SJSA1 (cell line): Measurements from ENCODE around the gene CFAP73. TPM values are rescaled to one million over a fixed set of nuclear protein-coding genes. Genes with fewer than 3 reads are reported as not detected.
"Not testable (repeated sequence)": the region's sequence is repeated elsewhere in the genome, so short reads cannot be mapped to it uniquely, and the experiment has no call there.

Experiments used
- DNase-seq, 2 experiments: peaks; one replicate each; pipeline ENCODE4 v3.0.0-alpha.2; 2015 to 2020; ENCODE audit warnings: low spot score in 2 of 2, low read depth in 1 of 2
- H3K27ac ChIP-seq: fragments of 250-450 bp; sonication (Bioruptor Pico); 2 replicates; pipeline ENCODE4 v1.5.1; 2020; ENCODE audit warnings: mild to moderate bottlenecking, moderate library complexity
- H3K27me3 ChIP-seq: fragments of 250-450 bp; sonication (Bioruptor Pico); replicated peaks from 2 replicates; pipeline ENCODE4 v1.5.1; 2020; ENCODE audit warnings: mild to moderate bottlenecking, moderate library complexity
- H3K36me3 ChIP-seq: fragments of 250-450 bp; sonication (Bioruptor Pico); 2 replicates; pipeline ENCODE4 v1.5.1; 2020; ENCODE audit warnings: mild to moderate bottlenecking
- H3K4me1 ChIP-seq: fragments of 250-450 bp; sonication (Bioruptor Pico); replicated peaks from 2 replicates; pipeline ENCODE4 v1.6.1; 2021; ENCODE audit warnings: mild to moderate bottlenecking
- H3K4me3 ChIP-seq: fragments of 250-450 bp; sonication (Bioruptor Pico); 2 replicates; pipeline ENCODE4 v1.5.1; 2020; ENCODE audit warnings: mild to moderate bottlenecking
- H3K9me3 ChIP-seq: fragments of 250-450 bp; sonication (Bioruptor Pico); replicated peaks from 2 replicates; pipeline ENCODE4 v1.5.1; 2020; ENCODE audit warnings: mild to moderate bottlenecking
- total RNA-seq: library from RNA; depleted of rRNA; stranded (reverse); fragments of >200 nt; shearing (Covaris generic); gene quantifications from 2 replicates; pipeline ENCODE4 v1.2.3, GENCODE V29; 2014

CFAP73 gene
- total RNA-seq, 1 experiment from 2014 or later = not detected

DNA sequence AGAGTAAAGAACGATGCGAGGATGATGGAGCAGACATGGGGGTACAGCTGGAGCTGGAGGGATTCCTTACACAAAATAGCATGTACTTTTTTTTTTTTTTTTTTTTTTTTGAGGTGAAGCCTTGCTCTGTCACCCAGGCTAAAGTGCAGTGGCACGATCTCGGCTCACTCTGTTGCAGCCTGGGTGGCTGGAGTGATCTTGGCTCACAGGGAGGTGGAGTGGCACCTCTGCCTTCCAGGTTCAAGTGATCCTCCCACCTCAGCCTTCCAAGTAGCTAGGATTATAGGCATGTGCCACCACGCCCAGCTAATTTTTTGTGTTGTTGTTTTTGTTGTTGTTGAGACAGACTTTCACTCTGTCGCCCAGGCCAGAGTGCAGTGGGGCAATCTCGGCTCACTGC lies 8.8 kb upstream of the CFAP73 start:
- no peak overlapping the region for H3K27ac ChIP-seq
- H3K4me3 ChIP-seq = no peak overlapping the region
- DNase-seq = no peak
- no peaks in the 10 kb centered on the region for H3K36me3 ChIP-seq
- H3K27me3 ChIP-seq = no peaks in the 10 kb centered on the region; the same call in 1 of the 2 replicates
- no peaks in the 10 kb centered on the region for H3K9me3 ChIP-seq
- no peaks in the 10 kb centered on the region for H3K4me1 ChIP-seq

DNA sequence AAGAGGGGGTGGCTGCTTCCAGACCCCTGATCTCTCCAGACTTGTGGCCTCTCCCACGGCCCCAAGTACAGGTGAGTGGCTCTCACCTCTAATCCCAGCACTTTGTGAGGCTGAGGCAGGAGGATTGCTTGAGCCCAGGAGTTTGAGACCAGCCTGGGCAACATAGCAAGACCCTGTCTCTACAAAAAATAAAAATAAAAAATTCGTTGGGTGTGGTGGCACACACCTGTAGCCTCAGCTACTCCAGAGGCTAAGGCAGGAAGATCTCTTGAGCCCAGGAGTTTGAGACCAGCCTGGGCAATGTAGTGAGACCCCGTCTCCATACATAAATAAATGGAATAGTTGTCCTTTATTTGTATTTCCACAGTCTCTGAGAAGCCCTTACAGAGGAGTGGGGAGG lies 7.8 kb upstream of the CFAP73 start:
- H3K36me3 ChIP-seq, H3K4me3 ChIP-seq, H3K27ac ChIP-seq, H3K9me3 ChIP-seq, H3K27me3 ChIP-seq, DNase-seq, H3K4me1 ChIP-seq: not testable (repeated sequence)

DNA sequence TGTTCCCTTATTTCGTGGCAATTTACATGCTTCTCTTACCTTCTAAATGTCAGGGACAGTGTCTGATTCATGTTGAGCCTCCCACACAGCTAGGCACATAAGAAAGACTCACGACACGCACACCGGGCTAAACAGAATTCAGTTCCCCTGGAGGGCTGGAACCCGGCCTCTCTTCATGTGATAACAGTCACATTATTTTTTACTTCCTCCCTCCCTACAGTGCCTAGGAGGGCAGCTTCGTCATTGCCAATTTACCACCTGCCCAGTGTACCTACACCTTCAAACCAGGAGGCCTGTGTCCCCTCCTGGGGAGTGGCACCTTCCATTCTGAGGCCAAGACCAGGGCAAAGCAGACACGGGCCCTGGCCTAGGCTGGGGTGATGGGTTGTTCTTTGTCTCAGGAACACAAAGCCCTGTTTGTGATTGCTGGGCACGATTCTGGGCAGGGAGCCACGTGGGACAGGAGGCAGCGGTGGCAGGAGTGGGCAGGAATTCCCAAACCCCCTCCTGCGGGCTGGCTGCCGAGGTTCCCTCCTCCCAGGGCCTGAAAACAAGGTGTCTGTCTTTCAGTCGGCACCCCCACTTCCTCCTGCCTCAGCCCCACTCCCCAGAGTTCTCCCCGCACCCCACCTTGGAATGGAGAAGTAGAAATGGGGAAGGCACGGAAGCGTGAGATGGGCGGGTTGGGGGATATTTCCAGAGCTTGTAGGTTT lies 7.2 kb upstream of the CFAP73 start:
- DNase-seq = no peak
- Histone ChIP-seq H3K9me3 (no peaks in the 10 kb centered on the region), H3K4me3 (no peak overlapping the region), H3K36me3 (no peaks in the 10 kb centered on the region), H3K27me3 (peaks cover 4% of the 10 kb centered on the region; the same call in 1 of the 2 replicates), H3K4me1 (no peaks in the 10 kb centered on the region), H3K27ac (no peak overlapping the region)

DNA sequence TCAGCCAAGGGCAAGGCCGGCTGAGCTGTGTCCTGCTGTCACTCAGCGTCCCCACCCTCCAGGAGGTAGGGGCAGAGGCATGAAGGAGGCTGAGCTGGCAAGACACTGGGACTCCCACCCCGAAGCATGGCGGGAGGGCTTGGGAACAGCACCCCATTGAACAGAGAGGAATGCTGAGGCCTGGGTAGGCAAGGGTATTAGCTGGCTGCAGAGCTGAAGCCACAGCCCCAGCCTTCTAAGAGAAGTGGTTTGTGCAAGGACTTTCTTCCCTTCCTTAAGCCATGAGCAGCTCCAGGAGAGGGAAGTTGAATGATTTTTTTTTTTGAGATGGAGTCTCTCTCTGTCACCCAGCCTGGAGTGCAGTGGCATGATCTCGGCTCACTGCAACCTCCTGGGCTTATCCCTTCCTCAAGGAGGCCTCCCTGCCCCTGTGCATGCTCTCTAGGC lies 6.6 kb upstream of the CFAP73 start:
- Histone ChIP-seq H3K4me1 (no peaks in the 10 kb centered on the region), H3K9me3 (no peaks in the 10 kb centered on the region), H3K27me3 (peaks cover 5% of the 10 kb centered on the region; the same call in 1 of the 2 replicates), H3K27ac (no peak overlapping the region), H3K36me3 (no peaks in the 10 kb centered on the region), H3K4me3 (no peak overlapping the region)
- DNase-seq = no peak

DNA sequence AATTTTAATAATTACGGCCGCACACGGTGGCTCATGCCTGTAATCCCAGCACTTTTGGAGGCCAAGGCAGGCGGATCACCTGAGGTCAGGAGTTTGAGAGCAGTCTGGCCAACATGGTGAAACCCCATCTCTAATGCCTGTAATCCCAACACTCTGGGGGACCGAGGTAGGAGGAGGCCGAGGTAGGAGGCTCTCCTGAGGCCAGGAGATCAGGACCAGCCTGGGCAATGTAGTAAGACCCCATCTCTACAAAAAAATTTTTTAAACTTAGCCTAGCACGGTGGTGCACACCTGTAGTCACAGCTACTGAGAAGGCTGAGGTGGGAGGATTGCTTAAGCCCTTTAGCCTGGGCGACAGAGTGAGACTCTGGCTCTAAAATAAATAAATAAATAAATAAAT lies 5.6 kb upstream of the CFAP73 start:
- Histone ChIP-seq H3K4me1 (no peaks in the 10 kb centered on the region), H3K27me3 (peaks cover 5% of the 10 kb centered on the region; the same call in 1 of the 2 replicates)
- DNase-seq = no peak

DNA sequence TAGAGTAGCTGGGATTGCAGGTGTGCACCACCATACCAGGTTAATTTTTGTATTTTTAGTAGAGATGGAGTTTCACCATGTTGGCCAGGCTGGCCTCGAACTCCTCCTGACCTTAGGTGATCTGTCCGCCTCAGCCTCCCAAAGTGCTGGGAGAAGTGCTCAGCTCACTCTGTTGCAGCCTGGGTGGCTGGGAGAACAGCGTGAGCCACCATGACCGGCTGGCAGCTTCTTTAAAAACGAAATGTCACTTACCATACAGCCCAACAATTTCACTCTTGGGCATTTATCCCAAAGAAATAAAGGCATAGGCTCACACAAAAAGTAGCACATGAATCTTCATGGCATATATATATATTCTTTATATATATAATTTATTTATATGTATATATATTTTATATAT lies 4.7 kb upstream of the CFAP73 start:
- no peak for DNase-seq
- Histone ChIP-seq H3K9me3 (no peaks in the 10 kb centered on the region), H3K4me1 (peaks cover 6% of the 10 kb centered on the region; the same call in 1 of the 2 replicates), H3K27me3 (peaks cover 5% of the 10 kb centered on the region; the same call in 1 of the 2 replicates), H3K36me3 (no peaks in the 10 kb centered on the region), H3K4me3 (no peak overlapping the region), H3K27ac (no peak overlapping the region)

More for the DNA sequence above, 5.6 kb upstream of the CFAP73 start:
- Histone ChIP-seq H3K9me3 (no peaks in the 10 kb centered on the region), H3K4me3 (no peak overlapping the region), H3K36me3 (no peaks in the 10 kb centered on the region), H3K27ac (no peak overlapping the region)

DNA sequence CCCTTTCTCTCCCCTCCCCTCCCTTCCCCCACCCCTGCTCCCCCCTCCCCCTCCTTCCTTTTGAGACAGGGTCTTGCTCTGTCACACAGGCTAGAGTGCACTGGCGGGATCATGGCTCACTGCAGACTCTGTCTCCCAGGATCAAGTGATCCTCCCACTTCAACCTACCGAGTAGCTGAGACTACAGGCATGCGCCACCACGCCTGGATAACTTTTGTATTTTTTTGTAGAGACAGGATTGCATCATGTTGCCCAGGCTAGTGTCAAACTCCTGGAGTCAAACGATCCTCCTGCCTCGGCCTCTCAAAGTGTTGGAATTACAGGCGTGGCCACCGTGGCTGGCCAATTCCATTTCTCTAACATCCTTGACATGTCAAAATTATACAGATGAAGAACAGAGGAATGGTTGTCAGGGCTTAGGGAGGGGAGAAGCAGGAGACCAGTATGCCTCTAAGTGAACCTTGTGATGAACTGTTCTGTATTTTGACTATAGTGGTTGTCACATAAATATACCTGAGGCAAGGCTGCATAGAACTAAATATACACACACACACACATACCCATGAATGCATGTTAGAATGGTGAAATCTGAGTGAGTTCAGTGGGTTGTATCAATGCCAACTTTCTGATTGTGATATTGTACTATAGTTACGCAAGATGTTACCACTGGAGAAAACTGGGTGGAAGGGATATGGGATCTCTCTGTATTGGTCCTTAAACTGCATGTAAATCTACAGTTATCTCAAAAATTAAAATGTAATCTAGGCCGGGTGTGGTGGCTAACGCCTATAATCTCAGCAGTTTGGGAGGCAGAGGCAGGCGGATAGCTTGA lies 3.6 kb upstream of the CFAP73 start:
- Histone ChIP-seq H3K9me3 (no peaks in the 10 kb centered on the region), H3K36me3 (no peaks in the 10 kb centered on the region), H3K27me3 (peaks cover 5% of the 10 kb centered on the region; the same call in 1 of the 2 replicates), H3K27ac (no peak overlapping the region), H3K4me1 (peaks cover 6% of the 10 kb centered on the region; the same call in 1 of the 2 replicates), H3K4me3 (no peak overlapping the region)
- no peak for DNase-seq

DNA sequence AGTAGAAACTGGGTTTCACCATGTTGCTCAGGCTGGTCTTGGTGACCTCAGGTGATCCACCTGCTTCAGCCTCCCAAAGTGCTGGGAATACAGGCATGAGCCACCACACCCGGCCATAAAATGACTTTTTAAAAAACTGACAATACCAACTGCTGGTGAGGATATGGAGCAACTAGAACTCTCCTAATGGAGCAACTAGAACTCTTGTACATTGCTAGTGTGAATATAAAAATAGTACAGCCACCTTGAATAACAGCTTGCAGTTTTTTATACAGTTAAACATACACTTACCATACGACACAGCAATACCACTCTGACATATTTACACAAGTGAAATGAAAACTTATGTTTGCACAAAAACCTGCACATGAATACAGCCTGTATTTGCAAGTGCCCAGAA lies 2.5 kb upstream of the CFAP73 start:
- no peak overlapping the region for H3K27ac ChIP-seq

DNA sequence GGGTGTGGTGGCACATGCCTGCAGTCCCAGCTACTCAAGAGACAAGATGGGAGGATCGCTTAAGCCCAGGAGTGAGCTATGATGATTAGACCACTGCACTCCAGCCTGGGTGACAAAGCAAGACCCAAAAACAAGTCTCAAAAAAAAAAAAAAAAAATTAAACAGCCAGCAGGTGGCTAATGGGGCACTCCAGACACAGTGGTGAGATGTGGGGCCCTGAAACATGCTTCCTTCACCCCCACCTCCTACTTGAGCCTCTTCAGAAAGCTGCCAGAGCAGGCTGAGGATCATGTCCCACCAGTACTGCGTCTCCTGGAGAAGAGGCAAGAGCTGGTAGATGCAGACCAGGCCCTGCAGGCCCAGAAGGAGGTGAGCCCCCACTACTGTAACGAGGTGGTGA lies 2.1 kb downstream of the CFAP73 start:
- no peak overlapping the region for H3K4me3 ChIP-seq
- H3K4me1 ChIP-seq = peaks cover 21% of the 10 kb centered on the region
- no peaks in the 10 kb centered on the region for H3K36me3 ChIP-seq
- H3K27me3 ChIP-seq = peaks cover 40% of the 10 kb centered on the region
- no peaks in the 10 kb centered on the region for H3K9me3 ChIP-seq
- no peak for DNase-seq
- no peak overlapping the region for H3K27ac ChIP-seq

More for the DNA sequence above, 2.5 kb upstream of the CFAP73 start:
- Histone ChIP-seq H3K4me3 (no peak overlapping the region), H3K27me3 (peaks cover 8% of the 10 kb centered on the region), H3K4me1 (peaks cover 6% of the 10 kb centered on the region; the same call in 1 of the 2 replicates), H3K9me3 (no peaks in the 10 kb centered on the region), H3K36me3 (no peaks in the 10 kb centered on the region)
- DNase-seq = no peak

DNA sequence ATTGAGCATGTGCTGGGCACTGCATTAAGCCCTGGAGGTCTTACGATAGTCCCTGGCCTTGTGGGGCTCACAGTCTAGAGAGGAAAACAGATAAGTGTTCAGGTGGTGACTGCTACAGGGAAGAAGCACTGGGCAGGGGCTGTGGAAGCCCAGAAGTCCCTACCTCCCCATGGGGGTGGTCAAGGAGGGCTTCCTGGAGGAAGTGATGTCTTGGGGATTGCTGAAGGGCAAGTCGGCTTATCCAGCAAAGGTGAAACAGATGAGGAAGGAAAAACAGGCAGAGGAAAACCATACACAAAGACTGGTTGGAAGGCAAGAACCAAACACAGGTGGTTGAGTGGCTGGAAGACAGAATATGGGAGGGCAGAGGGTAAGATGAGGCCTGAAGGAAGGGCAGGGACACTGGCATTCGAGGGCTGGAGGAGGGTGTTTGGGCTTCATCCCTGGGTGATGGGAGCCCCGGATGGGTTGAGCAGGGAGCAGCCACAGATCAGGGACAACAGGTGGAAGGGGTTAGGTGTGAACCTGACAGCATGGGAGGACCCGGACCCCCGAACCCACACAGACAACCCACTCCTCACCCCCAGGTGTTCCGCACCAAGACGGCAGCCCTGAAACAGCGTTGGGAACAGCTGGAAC lies 2.8 kb downstream of the CFAP73 start:
- Histone ChIP-seq H3K4me3 (no peak overlapping the region), H3K27ac (no peak overlapping the region), H3K9me3 (no peaks in the 10 kb centered on the region), H3K36me3 (no peaks in the 10 kb centered on the region), H3K27me3 (peaks cover 37% of the 10 kb centered on the region), H3K4me1 (peaks cover 21% of the 10 kb centered on the region)
- no peak for DNase-seq

DNA sequence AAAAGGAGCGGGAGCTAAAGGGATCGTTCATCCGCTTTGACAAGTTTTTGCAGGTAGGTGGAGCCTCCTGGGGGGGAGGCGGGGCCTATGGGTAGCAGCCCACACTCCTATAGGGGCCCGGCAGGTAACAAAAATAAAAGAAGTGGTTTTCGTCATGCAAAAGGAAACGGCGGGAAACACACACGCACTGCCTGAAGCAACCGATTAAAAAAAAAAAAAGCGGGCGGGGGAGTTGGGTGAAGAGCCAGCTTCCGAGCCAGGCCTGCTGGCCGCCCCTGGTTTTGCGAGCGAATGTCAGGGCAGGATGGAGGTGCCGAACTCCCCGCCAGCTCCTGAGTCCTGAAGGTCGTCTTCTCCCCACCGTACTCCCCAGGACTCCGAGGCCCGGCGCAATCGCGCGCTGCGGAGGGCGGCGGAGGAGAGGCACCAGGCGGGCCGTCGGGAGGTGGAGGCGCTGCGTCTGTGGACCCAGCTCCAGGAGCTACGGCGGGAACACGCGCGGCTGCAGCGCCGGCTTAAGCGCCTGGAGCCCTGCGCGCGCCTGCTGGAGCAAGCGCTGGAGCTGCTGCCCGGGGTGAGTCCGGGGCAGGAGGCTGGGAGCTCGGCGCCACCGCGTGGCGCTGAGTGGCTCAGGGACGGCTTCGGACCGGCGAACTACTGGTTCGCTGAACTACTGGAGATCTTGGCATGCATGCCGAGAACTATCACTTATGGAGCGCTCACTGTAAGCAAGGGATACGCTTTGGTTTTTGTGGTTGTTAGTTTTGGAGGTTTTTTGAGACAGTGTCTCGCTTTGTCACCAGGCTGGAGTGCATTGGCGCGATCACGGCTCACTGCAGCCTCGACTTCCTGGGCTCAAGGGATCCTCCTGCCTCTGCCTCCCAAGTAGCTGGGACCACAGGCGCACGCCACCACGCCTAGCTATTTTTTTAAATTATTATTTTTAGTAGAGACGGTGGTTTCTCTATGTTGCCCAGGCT lies 3.6 kb downstream of the CFAP73 start:
- H3K9me3 ChIP-seq = no peaks in the 10 kb centered on the region
- peak overlapping the region; percentile 16; the same call in 1 of the 2 replicates for H3K4me3 ChIP-seq
- H3K36me3 ChIP-seq = peaks cover 4% of the 10 kb centered on the region; the same call in 1 of the 2 replicates
- H3K27me3 ChIP-seq = peaks cover 35% of the 10 kb centered on the region
- peak; percentile 41 to 56 for DNase-seq
- no peak overlapping the region for H3K27ac ChIP-seq
- peaks cover 21% of the 10 kb centered on the region for H3K4me1 ChIP-seq

DNA sequence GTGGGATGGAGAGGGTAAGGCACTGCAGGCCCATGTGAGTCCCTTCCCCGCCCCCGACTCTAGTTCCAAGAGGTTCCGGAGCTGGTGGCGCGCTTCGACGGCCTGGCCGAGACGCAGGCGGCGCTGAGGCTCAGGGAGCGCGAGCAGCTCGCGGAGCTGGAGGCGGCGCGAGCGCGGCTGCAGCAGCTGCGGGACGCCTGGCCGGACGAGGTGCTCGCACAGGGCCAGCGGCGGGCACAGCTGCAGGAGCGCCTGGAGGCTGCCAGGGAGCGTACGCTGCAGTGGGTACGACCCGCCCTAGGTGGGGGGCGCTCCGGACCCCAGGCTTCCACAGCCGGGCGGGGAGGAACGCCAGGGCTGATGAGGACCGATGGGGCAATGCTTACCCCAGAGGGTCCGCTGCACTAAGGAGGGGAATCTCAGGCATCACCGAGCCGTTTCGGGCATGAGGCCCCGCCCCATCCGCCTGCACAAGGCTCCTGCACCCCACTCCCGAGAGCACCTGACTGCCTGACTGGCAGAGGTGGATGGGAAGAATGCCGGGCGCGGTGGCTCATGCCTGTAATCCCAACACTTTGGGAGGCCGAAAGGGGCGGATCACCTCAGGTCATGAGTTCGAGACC lies 4.9 kb downstream of the CFAP73 start:
- H3K36me3 ChIP-seq = peaks cover 17% of the 10 kb centered on the region
- no peak overlapping the region for H3K4me3 ChIP-seq
- no peak overlapping the region for H3K27ac ChIP-seq
- H3K27me3 ChIP-seq = peaks cover 35% of the 10 kb centered on the region
- no peak for DNase-seq
- peaks cover 18% of the 10 kb centered on the region for H3K4me1 ChIP-seq
- no peaks in the 10 kb centered on the region for H3K9me3 ChIP-seq
